ENCODE results near the gene WIPI1.

WIPI1 gene

GRCh38 chr17:68401288-68401687, 56.0 kb downstream of the WIPI1 start:
- H3K36me3 ChIP-seq (ENCODE audit: control insufficient read depth, insufficient read depth, low read length, severe bottlenecking), result no peaks in the 10 kb centered on the region
- DNase-seq (ENCODE audit: low read depth), result no peak
- H3K9ac ChIP-seq (ENCODE audit: low read length), result no peak overlapping the region
- H3K27me3 ChIP-seq (replicated peaks; ENCODE audit: control insufficient read depth, insufficient read depth, low read length), result no peaks in the 10 kb centered on the region
- H3K9me3 ChIP-seq (ENCODE audit: control insufficient read depth, low read length), result no peaks in the 10 kb centered on the region
- H3K4me1 ChIP-seq (ENCODE audit: control insufficient read depth, insufficient read depth, low read length), result peaks cover 30% of the 10 kb centered on the region
- H3K4me3 ChIP-seq (ENCODE audit: low read length), result no peak overlapping the region

GRCh38 chr17:68400404-68400735, 56.9 kb downstream of the WIPI1 start:
- Histone ChIP-seq H3K36me3 (ENCODE audit: control insufficient read depth, insufficient read depth, low read length, severe bottlenecking) (no peaks in the 10 kb centered on the region), H3K4me1 (ENCODE audit: control insufficient read depth, insufficient read depth, low read length) (peaks cover 30% of the 10 kb centered on the region), H3K9me3 (ENCODE audit: control insufficient read depth, low read length) (no peaks in the 10 kb centered on the region), H3K27me3 (replicated peaks; ENCODE audit: control insufficient read depth, insufficient read depth, low read length) (no peaks in the 10 kb centered on the region), H3K9ac (ENCODE audit: low read length) (no peak overlapping the region), H3K4me3 (ENCODE audit: low read length) (no peak overlapping the region)
- DNase-seq (ENCODE audit: low read depth), result no peak

GRCh38 chr17:68399638-68400403, 57.5 kb downstream of the WIPI1 start:
- no peaks in the 10 kb centered on the region for H3K27me3 ChIP-seq (replicated peaks; ENCODE audit: control insufficient read depth, insufficient read depth, low read length)
- peak overlapping the region; percentile 28 for H3K4me3 ChIP-seq (ENCODE audit: low read length)
- peaks cover 30% of the 10 kb centered on the region for H3K4me1 ChIP-seq (ENCODE audit: control insufficient read depth, insufficient read depth, low read length)
- H3K9me3 ChIP-seq (ENCODE audit: control insufficient read depth, low read length), result no peaks in the 10 kb centered on the region
- peak overlapping the region; percentile 17 for H3K9ac ChIP-seq (ENCODE audit: low read length)
- peak; percentile 83 for DNase-seq (ENCODE audit: low read depth)
- no peaks in the 10 kb centered on the region for H3K36me3 ChIP-seq (ENCODE audit: control insufficient read depth, insufficient read depth, low read length, severe bottlenecking)

- DNase-seq (ENCODE audit: low read depth), result peak; percentile 92
- Histone ChIP-seq H3K4me1 (ENCODE audit: control insufficient read depth, insufficient read depth, low read length) (peaks cover 30% of the 10 kb centered on the region), H3K9me3 (ENCODE audit: control insufficient read depth, low read length) (no peaks in the 10 kb centered on the region), H3K36me3 (ENCODE audit: control insufficient read depth, insufficient read depth, low read length, severe bottlenecking) (no peaks in the 10 kb centered on the region), H3K4me3 (ENCODE audit: low read length) (peak overlapping the region; percentile 28), H3K9ac (ENCODE audit: low read length) (peak overlapping the region; percentile 17), H3K27me3 (replicated peaks; ENCODE audit: control insufficient read depth, insufficient read depth, low read length) (no peaks in the 10 kb centered on the region)
These were observed 58.3 kb downstream of the WIPI1 start for GRCh38 chr17:68398691-68399637.

GRCh38 chr17:68397108-68397536, 60.2 kb downstream of the WIPI1 start:
- H3K36me3 ChIP-seq (ENCODE audit: control insufficient read depth, insufficient read depth, low read length, severe bottlenecking), result no peaks in the 10 kb centered on the region
- H3K9me3 ChIP-seq (ENCODE audit: control insufficient read depth, low read length), result no peaks in the 10 kb centered on the region
- no peak overlapping the region for H3K9ac ChIP-seq (ENCODE audit: low read length)
- no peak overlapping the region for H3K4me3 ChIP-seq (ENCODE audit: low read length)
- peaks cover 21% of the 10 kb centered on the region for H3K4me1 ChIP-seq (ENCODE audit: control insufficient read depth, insufficient read depth, low read length)
- no peak for DNase-seq (ENCODE audit: low read depth)
- H3K27me3 ChIP-seq (replicated peaks; ENCODE audit: control insufficient read depth, insufficient read depth, low read length), result no peaks in the 10 kb centered on the region

- no peak for DNase-seq (ENCODE audit: low read depth)
- no peak overlapping the region for H3K9ac ChIP-seq (ENCODE audit: low read length)
- no peaks in the 10 kb centered on the region for H3K27me3 ChIP-seq (replicated peaks; ENCODE audit: control insufficient read depth, insufficient read depth, low read length)
- peaks cover 26% of the 10 kb centered on the region for H3K4me1 ChIP-seq (ENCODE audit: control insufficient read depth, insufficient read depth, low read length)
- no peaks in the 10 kb centered on the region for H3K36me3 ChIP-seq (ENCODE audit: control insufficient read depth, insufficient read depth, low read length, severe bottlenecking)
- no peaks in the 10 kb centered on the region for H3K9me3 ChIP-seq (ENCODE audit: control insufficient read depth, low read length)
- no peak overlapping the region for H3K4me3 ChIP-seq (ENCODE audit: low read length)
These were observed 60.8 kb downstream of the WIPI1 start for GRCh38 chr17:68396226-68397107.

GRCh38 chr17:68394608-68395331, 62.5 kb downstream of the WIPI1 start:
- Histone ChIP-seq H3K27me3 (replicated peaks; ENCODE audit: control insufficient read depth, insufficient read depth, low read length) (no peaks in the 10 kb centered on the region), H3K9ac (ENCODE audit: low read length) (no peak overlapping the region), H3K4me3 (ENCODE audit: low read length) (no peak overlapping the region), H3K36me3 (ENCODE audit: control insufficient read depth, insufficient read depth, low read length, severe bottlenecking) (no peaks in the 10 kb centered on the region), H3K4me1 (ENCODE audit: control insufficient read depth, insufficient read depth, low read length) (peaks cover 26% of the 10 kb centered on the region), H3K9me3 (ENCODE audit: control insufficient read depth, low read length) (no peaks in the 10 kb centered on the region)
- no peak for DNase-seq (ENCODE audit: low read depth)

GRCh38 chr17:68391561-68392268, 65.6 kb downstream of the WIPI1 start:
- Histone ChIP-seq H3K4me1 (ENCODE audit: control insufficient read depth, insufficient read depth, low read length) (peaks cover 15% of the 10 kb centered on the region), H3K9ac (ENCODE audit: low read length) (peak overlapping the region; percentile 45), H3K36me3 (ENCODE audit: control insufficient read depth, insufficient read depth, low read length, severe bottlenecking) (no peaks in the 10 kb centered on the region), H3K9me3 (ENCODE audit: control insufficient read depth, low read length) (no peaks in the 10 kb centered on the region), H3K27me3 (replicated peaks; ENCODE audit: control insufficient read depth, insufficient read depth, low read length) (no peaks in the 10 kb centered on the region), H3K4me3 (ENCODE audit: low read length) (peak overlapping the region; percentile 31)
- no peak for DNase-seq (ENCODE audit: low read depth)

GRCh38 chr17:68390888-68391545, 66.3 kb downstream of the WIPI1 start:
- Histone ChIP-seq H3K36me3 (ENCODE audit: control insufficient read depth, insufficient read depth, low read length, severe bottlenecking) (no peaks in the 10 kb centered on the region), H3K27me3 (replicated peaks; ENCODE audit: control insufficient read depth, insufficient read depth, low read length) (no peaks in the 10 kb centered on the region), H3K9ac (ENCODE audit: low read length) (peak overlapping the region; percentile 45), H3K4me3 (ENCODE audit: low read length) (peak overlapping the region; percentile 31), H3K9me3 (ENCODE audit: control insufficient read depth, low read length) (no peaks in the 10 kb centered on the region), H3K4me1 (ENCODE audit: control insufficient read depth, insufficient read depth, low read length) (peaks cover 15% of the 10 kb centered on the region)
- DNase-seq (ENCODE audit: low read depth), result no peak

GRCh38 chr17:68389041-68389440, 68.3 kb downstream of the WIPI1 start:
- Histone ChIP-seq H3K27me3 (replicated peaks; ENCODE audit: control insufficient read depth, insufficient read depth, low read length) (no peaks in the 10 kb centered on the region), H3K4me3 (ENCODE audit: low read length) (no peak overlapping the region), H3K9me3 (ENCODE audit: control insufficient read depth, low read length) (no peaks in the 10 kb centered on the region), H3K36me3 (ENCODE audit: control insufficient read depth, insufficient read depth, low read length, severe bottlenecking) (no peaks in the 10 kb centered on the region), H3K4me1 (ENCODE audit: control insufficient read depth, insufficient read depth, low read length) (peaks cover 27% of the 10 kb centered on the region), H3K9ac (ENCODE audit: low read length) (no peak overlapping the region)
- no peak for DNase-seq (ENCODE audit: low read depth)
